ENCODE measurements around the gene BCAP31.
A peak's percentile ranks its signal among the peaks of the same experiment; 100 is the strongest.

The BCAP31 gene

DNA sequence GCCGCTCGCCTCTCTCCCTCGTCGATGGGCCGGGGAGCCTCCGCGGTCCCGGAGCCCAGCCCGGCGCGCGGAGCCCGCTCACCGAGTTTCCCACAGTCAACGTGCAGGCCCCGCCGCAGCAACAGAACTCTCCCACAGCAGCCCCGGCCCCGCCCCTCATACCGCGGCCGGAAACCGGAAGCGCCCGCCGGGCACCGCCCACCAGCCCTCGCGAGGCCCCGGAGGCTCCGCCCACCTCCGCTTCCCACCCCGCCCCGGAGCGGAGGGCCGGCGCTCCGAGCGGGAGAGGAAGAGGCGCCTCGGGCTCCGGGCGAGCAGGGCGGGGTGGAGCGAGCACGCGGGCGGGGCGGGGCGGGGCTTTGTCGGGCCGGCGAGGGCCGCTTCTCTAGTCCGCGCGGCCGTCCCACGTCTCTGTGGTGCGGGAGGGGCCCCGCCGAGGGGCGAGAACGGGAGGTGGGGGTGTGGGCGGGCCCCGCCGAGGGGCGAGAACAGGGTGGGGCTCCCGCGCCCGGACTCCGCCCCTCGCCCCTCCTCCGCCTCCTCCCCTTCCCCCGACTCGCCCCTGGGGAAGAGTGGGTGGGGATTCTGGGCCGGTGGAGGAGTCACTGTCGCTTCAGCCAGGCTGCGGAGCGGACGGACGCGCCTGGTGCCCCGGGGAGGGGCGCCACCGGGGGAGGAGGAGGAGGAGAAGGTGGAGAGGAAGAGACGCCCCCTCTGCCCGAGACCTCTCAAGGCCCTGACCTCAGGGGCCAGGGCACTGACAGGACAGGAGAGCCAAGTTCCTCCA lies at the start of gene BCAP31, which contains the start of gene ABCD1:
BCAP31 (minus strand) TSS at position 136 of the 787 bp plus-strand sequence. CDS start 1,143 bp downstream, outside the sequence.
ABCD1 (plus strand) TSS at position 605 of the 787 bp plus-strand sequence. CDS start 411 bp downstream, outside the sequence.
- peak; percentile 73 for DNase-seq (ENCODE audit: low spot score)

DNA sequence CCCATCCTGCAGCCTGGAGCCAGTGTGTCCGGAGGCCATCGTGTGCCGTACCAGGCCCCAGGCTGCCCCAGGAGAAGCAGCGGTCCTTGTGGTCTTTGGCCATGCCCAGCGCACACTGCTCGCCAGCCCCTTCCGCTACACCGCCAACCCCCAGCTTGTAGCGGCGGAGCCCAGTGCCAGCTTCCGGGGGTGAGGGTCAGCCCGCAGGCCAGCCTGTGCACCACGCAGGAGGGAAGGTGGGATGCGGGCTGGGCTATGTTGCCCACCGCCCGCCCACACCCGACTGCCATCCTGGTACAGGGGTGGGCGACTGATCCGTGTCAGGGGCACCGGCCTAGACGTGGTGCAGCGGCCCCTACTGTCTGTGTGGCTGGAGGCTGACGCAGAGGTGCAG lies 49.0 kb upstream of the BCAP31 start:
- DNase-seq (ENCODE audit: low spot score): no peak

DNA sequence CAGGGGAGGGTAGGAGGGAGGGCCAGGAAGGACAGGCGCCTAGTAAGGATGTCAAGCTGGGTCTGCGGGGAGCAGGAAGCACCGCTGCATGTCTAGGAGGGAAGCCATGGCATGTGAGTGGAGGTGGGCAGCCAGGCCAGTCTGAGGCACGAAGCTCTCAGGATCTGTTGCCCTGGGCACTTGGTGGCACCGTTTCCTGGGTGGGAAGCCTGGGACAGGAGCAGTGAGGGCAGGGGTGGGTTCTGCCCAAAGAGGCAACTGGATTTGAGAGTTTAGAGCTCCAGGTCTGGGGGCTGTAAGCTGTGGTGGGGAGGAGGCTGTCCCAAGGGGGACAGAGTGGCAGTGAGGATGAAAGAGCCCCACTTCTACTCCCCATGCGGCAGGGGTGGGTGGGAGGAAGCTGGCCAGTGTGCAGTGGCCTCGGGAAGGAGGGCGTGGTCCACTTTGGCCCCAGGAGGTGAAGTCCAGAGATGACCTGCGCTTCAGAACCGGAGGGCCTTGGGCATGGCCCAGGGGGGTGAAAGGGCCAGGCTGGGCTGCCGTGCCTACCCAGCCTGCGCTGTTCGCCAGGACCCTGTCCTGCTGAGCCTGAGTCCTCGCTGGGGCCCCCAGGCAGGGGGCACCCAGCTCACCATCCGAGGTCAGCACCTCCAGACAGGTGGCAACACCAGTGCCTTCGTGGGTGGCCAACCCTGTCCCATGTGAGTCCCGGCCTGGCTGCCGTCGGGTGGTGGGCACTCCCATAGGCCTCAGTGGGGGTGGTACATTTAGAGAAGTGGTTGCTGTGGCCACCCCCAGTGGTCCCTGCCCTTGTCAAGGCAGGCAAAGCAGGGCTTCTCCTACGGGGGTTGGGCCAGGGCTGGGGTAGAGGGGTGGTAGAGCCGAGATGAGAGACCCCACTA lies 48.4 kb upstream of the BCAP31 start:
- no peak for DNase-seq (ENCODE audit: low spot score)

DNA sequence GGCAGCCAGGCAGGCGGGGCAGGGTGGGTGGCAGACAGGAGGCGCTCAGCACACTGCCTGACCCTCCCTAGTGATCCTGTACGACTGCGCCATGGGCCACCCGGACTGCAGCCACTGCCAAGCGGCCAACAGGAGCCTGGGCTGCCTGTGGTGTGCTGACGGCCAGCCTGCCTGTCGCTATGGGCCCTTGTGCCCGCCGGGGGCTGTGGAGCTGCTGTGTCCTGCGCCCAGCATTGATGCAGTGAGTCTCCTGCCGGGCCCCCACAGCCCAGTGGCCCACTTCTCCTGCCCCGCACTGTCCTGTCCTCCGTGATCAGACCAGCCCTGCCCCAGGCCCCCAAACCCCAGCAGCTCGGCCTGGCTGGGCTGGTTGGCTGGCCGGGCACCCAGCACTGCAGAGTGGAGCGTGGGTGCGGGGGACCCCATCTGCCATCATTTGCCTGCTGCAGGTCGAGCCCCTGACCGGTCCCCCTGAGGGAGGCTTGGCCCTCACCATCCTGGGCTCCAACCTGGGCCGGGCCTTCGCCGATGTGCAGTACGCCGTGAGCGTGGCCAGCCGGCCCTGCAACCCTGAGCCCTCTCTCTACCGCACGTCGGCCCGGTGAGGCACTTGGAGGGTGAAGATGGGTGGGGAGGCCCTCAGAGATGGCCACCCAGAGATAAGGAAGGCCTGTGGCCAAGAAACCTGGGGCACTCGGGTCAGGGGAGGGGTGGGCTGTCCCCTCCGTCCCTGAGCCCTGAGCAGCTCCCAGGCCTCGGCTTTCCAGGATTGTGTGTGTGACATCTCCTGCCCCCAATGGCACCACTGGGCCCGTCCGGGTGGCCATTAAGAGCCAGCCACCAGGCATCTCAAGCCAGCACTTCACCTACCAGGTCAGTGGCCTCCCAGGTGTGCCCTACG lies 47.5 kb upstream of the BCAP31 start:
- DNase-seq (ENCODE audit: low spot score): no peak

DNA sequence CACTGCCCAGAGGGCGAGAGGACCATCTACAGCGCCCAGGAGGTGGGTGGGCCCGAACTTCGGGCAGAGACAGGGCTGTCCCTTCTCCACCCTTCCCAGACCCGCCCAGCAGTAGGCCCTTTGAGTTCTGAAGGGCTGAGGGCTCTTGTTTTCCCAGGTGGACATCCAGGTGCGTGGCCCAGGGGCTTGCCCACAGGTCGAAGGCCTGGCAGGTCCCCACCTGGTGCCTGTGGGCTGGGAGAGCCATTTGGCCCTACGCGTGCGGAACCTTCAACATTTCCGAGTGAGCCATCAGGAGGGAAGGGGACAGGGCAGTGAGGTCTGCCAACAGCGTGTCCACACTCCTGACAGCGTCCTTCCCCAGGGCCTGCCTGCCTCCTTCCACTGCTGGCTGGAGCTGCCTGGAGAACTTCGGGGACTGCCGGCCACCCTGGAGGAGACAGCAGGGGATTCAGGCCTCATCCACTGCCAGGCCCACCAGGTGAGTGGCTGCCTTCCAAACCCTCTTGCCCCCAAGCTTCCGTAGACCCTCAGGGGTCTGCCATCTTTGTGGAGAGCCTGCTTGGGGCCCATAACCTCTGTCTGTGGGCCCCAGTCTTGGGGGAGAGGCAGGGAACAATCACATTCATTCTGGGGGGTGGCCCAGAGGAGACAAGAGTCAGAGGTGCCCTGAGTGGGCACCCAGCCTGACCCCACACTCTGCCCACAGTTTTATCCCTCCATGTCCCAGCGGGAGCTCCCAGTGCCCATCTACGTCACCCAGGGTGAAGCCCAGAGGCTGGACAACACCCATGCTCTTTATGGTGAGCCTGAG lies 46.6 kb upstream of the BCAP31 start:
- no peak for DNase-seq (ENCODE audit: low spot score)

DNA sequence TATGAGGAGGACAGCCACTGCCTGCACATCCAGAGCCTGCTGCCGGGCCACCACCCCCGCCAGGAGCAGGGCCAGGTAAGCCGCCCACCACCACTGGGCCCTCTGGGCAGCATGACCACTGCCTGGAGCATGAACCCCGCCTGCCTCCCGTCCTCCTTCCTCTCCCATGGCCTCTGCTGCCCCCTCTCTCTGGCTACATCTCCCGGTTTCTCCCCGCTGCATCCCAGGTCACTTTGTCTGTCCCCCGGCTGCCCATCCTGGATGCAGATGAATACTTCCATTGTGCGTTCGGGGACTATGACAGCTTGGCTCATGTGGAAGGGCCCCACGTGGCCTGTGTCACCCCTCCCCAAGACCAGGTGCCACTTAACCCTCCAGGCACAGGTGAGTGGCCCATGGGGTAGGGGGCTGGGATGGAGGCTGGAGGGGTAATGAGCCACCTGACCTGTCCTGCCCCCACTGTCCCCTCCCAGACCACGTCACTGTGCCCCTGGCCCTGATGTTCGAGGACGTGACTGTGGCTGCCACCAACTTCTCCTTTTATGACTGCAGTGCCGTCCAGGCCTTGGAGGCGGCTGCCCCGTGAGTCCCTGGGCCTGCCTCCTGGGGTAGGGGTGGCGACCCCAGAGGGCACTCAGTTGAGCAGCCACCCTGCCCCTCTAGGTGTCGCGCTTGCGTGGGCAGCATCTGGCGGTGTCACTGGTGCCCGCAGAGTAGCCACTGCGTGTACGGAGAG lies 45.8 kb upstream of the BCAP31 start:
- DNase-seq (ENCODE audit: low spot score): no peak

DNA sequence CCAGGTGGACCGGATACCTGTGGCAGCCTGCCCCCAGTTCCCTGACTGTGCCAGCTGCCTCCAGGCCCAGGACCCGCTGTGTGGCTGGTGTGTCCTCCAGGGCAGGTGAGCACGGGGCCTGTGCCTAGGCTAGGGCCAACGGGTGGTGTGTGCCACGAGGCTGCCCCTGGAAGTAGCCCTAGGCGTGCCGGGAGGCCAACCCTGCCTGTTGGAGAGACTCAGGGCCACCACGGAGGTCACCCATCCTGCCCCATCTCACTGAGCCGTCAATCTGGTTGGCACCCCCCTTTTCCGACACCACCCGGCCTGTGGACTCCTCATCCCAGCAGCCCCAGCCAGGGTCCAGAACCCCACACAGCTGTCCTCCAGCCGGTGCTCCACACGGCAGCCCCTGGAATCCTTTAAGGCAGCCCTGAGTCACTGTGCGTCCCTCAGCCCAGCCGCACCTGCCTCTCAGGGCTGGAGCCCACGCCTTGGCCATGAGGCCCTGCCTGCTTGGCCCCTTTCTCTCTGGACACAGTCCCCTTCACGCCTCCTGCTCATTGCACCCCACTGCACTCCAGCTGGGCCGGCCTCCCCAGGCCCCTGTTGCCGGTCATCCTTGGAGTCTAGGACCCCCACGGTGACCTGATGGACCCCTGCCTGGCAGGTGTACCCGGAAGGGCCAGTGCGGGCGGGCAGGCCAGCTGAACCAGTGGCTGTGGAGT lies 45.1 kb upstream of the BCAP31 start:
- no peak for DNase-seq (ENCODE audit: low spot score)

DNA sequence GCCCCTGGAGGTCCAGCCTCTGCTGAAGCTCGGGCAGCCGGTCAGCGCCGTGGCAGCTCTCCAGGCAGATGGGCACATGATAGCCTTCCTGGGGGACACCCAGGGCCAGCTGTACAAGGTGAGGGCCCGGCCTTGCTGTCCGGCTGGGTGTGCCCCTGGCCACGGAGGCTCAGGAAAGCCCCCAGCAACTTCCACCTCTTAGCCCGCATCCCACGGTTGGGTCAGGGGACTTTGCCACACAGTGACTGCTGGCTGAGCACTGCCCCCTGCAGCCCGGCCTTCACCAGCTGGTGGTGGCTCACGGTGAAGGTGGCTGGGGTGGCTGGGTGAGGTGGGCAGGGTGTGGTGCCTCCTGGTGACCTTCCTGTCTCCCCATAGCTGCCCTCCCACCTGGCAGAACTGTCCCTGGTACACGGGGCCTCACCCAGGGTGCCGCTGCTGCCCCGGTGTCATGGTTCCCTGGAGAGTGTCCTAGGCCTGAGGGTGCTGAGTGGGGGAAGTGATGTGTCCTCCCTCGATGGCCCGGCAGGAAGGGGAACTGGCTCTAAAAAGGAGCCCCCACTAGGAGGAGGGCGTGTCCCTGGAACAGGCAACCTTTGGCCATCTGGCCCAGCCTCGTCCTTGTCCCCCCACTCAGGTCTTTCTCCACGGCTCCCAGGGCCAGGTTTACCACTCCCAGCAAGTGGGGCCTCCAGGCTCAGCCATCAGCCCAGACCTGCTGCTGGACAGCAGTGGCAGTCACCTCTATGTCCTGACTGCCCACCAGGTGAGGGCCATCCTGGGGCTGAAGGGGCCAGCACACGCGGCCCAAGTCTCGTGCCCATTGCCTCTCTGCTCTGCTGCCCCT lies 44.3 kb upstream of the BCAP31 start:
- DNase-seq (ENCODE audit: low spot score): no peak

DNA sequence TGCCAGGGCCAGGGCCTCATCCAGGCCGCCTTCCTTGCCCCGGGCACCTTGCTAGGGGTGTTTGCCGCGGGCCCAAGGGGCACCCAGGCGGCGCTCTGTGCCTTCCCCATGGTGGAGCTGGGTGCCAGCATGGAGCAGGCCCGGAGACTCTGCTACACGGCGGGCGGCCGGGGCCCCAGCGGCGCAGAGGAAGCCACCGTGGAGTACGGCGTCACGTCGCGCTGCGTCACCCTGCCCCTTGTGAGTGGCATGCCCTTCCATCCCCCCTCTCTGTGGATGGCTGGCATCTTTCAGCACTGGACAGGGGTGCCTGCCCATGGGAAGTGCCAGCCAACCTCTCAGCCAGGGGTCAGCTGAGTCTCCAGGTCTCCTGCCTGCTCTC lies 43.5 kb upstream of the BCAP31 start:
- DNase-seq (ENCODE audit: low spot score): no peak

DNA sequence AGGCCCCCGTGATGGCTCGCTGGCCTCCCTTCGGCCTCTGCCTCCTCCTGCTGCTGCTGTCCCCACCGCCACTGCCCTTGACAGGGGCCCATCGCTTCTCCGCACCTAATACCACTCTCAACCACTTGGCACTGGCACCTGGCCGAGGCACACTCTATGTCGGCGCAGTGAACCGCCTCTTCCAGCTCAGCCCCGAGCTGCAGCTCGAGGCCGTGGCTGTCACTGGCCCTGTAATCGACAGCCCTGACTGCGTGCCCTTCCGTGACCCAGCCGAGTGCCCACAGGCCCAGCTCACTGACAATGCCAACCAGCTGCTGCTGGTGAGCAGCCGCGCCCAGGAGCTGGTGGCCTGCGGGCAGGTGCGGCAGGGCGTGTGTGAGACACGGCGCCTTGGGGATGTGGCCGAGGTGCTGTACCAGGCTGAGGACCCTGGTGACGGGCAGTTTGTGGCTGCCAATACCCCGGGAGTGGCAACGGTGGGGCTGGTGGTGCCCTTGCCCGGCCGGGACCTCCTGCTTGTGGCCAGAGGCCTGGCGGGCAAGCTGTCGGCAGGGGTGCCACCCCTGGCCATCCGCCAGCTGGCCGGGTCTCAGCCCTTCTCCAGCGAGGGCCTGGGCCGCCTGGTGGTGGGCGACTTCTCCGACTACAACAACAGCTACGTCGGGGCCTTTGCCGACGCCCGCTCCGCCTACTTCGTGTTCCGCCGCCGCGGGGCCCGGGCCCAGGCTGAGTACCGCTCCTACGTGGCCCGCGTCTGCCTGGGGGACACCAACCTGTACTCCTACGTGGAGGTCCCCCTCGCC lies 42.9 kb upstream of the BCAP31 start:
- DNase-seq (ENCODE audit: low spot score): no peak

DNA sequence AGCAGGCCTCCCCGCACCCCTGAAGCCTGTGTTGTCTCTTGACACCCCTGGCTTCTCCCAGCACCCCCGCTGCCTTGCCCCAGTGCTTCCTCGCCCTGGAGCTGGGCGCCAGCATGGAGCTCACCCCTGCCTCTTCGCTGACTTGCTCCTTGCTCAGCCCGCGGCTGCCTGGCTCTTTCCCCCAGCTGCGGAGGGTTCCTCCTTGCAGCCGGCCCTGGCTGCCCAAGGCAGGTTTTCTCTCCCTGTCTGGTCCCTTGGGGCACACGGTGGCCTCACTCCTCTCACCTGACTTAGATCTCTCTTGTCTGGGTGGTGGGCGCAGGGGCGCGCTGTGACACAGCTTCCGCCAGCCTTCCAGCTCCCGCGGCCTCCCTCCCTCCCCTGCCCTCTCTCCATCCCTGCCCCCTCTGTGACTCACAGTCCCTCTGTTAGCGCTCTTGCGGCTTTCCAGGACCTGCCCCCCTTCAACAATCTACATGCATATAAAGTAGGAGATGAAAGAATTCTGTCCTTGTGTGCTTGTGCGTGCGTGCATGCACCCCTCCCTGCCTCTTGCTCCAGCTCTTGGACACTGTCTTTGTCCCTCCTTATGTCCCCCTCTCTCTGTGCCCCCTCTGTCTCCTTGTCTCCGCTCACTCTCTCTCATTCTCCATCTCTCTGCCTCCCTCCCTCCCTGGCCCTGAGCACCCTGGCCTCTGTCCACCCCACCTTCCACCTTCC lies 42.1 kb upstream of the BCAP31 start:
- no peak for DNase-seq (ENCODE audit: low spot score)

DNA sequence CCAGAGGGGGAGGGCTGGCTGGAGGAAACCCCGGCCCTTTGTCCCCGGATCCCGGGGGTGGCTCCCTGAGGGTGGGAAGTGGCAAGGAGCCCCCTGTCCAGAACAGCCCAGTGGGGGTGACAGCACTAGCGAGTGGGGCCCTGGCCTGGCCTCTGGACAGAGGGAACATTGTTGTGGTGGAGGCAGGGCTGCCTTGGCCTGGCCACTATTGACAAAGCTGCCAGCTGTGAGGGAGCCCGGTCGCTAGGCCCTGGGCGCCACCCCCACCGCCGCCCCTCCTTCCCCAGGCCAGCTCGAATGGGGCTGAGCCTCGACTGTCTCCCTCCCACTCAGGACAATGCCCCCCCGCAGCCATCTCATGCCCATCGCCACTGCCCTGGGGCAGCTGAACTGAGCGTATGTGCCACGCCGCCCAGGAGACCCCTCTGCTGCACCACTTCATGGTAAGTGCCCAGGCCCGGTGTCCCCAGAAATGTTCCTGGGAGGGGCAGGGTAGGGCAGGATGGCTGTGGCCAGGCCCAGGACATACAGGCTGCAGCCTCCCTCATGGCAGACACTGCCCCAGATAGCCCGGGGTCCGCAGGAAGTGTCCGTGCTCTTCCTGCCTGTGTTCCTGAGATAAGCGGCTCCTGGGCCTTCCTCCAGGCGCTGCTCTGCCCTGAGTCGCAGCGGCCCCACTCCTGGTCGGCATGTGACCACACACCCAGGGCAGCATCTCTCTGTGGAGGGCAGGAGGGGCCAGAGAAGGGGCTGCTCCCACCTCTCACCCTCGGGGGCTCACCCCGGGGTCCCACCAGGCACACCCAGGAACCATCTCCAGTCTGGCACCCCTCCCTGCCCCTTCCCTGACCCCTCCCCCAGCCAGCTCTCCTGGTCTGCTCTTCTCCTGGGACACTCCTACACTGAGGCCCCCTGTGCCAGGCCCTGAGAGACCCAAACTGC lies 41.2 kb upstream of the BCAP31 start:
- no peak for DNase-seq (ENCODE audit: low spot score)

DNA sequence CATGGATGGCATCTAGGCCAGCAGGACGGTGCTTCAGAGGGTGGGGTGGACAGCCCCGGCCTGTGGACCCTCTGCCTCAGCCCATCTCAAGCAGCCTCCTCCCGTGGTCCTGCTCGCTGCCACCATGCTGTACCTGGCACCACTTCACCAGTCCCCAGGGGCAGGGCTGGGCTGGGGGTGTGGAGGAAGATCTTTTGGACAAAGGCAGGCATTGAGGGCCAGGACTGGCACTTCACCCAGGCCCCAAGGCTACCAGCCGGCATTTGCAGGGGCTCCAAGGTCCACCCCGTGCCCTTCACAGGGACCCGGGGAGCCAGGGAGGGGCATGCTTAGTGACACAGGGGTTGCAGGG lies 40.6 kb upstream of the BCAP31 start:
- no peak for DNase-seq (ENCODE audit: low spot score)

DNA sequence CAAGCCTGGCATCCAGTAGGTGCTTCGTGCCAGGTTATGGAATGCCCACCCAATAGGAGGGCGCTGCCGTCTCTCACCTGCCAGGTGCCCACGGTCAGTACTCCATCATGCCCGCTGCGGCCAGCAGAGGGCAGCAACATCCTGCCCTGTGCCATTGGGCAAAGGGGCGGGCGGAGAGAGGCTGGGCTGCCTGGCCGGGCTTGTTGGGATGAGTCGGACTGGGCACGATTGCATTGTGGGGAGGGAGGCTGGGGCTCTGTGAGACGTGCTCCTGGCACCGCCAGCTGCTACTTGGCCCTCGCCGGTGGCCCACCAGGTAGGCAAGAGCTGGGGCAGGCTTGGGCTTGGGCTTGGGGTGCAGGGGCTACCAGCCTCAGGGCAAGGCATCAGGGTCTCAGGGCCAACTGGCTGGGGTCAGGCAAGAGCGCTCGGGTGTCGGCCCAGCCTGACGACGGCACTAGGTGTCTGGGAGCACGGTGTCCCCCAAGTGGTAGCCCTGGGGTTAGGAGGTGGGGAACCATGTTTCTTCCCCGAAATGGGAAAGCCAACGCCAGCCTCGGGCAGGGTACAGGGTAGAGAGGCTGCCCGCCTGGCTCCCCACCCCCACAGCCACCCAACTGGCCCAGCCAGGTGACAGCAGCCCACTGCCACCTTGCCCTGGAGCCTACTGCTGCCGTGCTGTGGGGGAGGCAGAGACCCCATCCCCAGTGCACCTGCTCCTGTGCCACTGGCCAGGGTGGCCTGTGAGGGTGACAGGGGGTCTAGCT lies 40.0 kb upstream of the BCAP31 start, which contains the start of gene PLXNB3:
PLXNB3 (plus strand) TSS at position 261 of the 767 bp plus-strand sequence. CDS start 1,287 bp downstream, outside the sequence.
- DNase-seq (ENCODE audit: low spot score): peak; percentile 81

DNA sequence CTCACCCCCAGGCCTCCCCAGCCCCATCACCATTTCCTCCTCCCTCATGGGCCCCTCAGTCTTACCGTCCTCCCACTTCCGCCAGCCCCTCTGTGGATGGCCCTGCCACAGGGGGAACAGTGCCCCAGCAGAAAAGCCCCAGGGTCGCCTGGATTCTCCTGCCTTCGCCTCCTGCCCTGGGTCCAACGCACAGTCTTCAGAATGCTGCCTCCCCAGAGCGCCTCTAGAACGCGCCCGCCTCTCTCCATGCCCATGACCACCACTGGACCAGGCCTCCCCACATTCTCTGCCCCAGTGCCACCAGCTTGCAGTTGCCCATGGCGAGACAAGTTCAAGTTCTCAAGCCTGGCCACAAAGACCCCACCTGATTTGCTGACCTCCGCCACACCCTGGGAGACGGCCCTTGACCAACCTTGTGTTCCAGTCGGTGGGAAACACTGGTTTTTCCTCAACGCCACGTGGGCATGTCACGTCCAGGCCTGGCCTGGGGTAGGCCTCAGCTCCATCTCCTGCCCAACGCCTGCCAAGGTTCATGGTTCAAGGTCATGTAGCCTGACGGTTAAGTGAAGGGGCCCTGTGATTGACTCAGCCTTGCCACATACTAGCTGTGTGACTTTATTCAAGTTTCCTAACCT lies 39.2 kb upstream of the BCAP31 start:
- no peak for DNase-seq (ENCODE audit: low spot score)
